ENCODE results near the gene SMPD2.

SMPD2 gene

GRCh38 chr6:109478841-109479624, 38.5 kb downstream of the SMPD2 start:
- H3K27me3 ChIP-seq (ENCODE audit: insufficient read depth, low read length, poor library complexity), result no peaks in the 10 kb centered on the region
- no peak overlapping the region for H2BK5ac ChIP-seq (ENCODE audit: low read length)
- no peak overlapping the region for H4K5ac ChIP-seq (ENCODE audit: low read length)
- H3K27ac ChIP-seq (ENCODE audit: low read depth, low read length), result no peak overlapping the region
- no peak overlapping the region for H2AK5ac ChIP-seq (ENCODE audit: low read length)
- no peak overlapping the region for H2BK15ac ChIP-seq (replicated peaks; ENCODE audit: low read depth)
- H3K4me1 ChIP-seq (ENCODE audit: control insufficient read depth, low read depth, low read length), result peaks cover 12% of the 10 kb centered on the region
- H3K9ac ChIP-seq (ENCODE audit: low read length), result no peak overlapping the region
- peaks cover 5% of the 10 kb centered on the region for H3K36me3 ChIP-seq (ENCODE audit: control insufficient read depth, insufficient read depth, low read length)
- no peak overlapping the region for H2BK120ac ChIP-seq (ENCODE audit: low read depth, low read length)
- DNase-seq, result no peak
- no CpG with 5 or more reads among the region's 5 CpGs for WGBS (ENCODE audit: extremely low coverage, insufficient coverage, low lambda C conversion rate)
- no peak overlapping the region for H3K4ac ChIP-seq (ENCODE audit: low read depth, low read length)
- peak overlapping the region; percentile 42 for H3K56ac ChIP-seq (ENCODE audit: low read length)
- peaks cover 49% of the 10 kb centered on the region for H3K79me2 ChIP-seq (ENCODE audit: control insufficient read depth, insufficient read depth, low read length)
- no peak overlapping the region for H3K23ac ChIP-seq (ENCODE audit: low read length)
- no peak overlapping the region for H3K4me3 ChIP-seq (ENCODE audit: low read length)
- peaks cover 30% of the 10 kb centered on the region for H3K79me1 ChIP-seq (ENCODE audit: low read length)
- H3K4me2 ChIP-seq (ENCODE audit: low read length), result peak overlapping the region; percentile 22
- H4K8ac ChIP-seq (ENCODE audit: low read depth, low read length), result no peak overlapping the region
- H3K18ac ChIP-seq (ENCODE audit: low read length), result no peak overlapping the region

DNA sequence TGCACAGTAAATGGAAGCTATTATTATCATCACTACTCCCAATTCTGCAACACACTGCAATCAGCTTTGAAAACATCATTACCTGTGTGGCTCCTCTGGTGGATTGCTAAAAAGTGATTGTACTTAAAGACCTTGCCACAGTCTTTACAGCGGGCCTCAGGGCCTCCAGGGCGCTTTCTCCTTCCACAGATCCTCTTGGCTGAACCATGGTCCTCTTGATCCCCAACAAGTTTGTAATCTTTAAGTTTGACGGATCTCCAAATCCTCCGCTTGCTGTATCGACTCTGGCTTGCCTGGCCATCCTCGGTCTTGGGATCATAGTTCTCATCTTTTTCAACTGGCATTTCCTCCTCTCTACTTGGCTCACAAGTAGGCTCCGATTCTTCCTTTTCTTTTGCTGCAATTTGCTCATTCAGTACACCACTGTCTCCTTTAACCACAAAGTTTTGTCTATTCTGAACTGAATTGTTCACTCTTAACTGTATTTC, 40.5 kb downstream of the SMPD2 start:
- no peak for DNase-seq
- Histone ChIP-seq H3K4me3 (ENCODE audit: low read length) (no peak overlapping the region), H3K4me1 (ENCODE audit: control insufficient read depth, low read depth, low read length) (peaks cover 12% of the 10 kb centered on the region), H2AK5ac (ENCODE audit: low read length) (no peak overlapping the region), H3K27me3 (ENCODE audit: insufficient read depth, low read length, poor library complexity) (no peaks in the 10 kb centered on the region), H2BK5ac (ENCODE audit: low read length) (no peak overlapping the region), H3K18ac (ENCODE audit: low read length) (no peak overlapping the region), H2BK120ac (ENCODE audit: low read depth, low read length) (no peak overlapping the region), H3K36me3 (ENCODE audit: control insufficient read depth, insufficient read depth, low read length) (no peaks in the 10 kb centered on the region), H4K5ac (ENCODE audit: low read length) (no peak overlapping the region), H2BK15ac (replicated peaks; ENCODE audit: low read depth) (no peak overlapping the region), H3K4me2 (ENCODE audit: low read length) (peak overlapping the region; percentile 7), H3K79me2 (ENCODE audit: control insufficient read depth, insufficient read depth, low read length) (peaks cover 49% of the 10 kb centered on the region), H4K8ac (ENCODE audit: low read depth, low read length) (no peak overlapping the region), H3K27ac (ENCODE audit: low read depth, low read length) (no peak overlapping the region), H3K79me1 (ENCODE audit: low read length) (peaks cover 26% of the 10 kb centered on the region), H3K4ac (ENCODE audit: low read depth, low read length) (no peak overlapping the region), H3K56ac (ENCODE audit: low read length) (no peak overlapping the region), H3K23ac (ENCODE audit: low read length) (no peak overlapping the region), H3K9ac (ENCODE audit: low read length) (peak overlapping the region; percentile 3)
- no CpG with 5 or more reads among the region's 7 CpGs for WGBS (ENCODE audit: extremely low coverage, insufficient coverage, low lambda C conversion rate)

DNA sequence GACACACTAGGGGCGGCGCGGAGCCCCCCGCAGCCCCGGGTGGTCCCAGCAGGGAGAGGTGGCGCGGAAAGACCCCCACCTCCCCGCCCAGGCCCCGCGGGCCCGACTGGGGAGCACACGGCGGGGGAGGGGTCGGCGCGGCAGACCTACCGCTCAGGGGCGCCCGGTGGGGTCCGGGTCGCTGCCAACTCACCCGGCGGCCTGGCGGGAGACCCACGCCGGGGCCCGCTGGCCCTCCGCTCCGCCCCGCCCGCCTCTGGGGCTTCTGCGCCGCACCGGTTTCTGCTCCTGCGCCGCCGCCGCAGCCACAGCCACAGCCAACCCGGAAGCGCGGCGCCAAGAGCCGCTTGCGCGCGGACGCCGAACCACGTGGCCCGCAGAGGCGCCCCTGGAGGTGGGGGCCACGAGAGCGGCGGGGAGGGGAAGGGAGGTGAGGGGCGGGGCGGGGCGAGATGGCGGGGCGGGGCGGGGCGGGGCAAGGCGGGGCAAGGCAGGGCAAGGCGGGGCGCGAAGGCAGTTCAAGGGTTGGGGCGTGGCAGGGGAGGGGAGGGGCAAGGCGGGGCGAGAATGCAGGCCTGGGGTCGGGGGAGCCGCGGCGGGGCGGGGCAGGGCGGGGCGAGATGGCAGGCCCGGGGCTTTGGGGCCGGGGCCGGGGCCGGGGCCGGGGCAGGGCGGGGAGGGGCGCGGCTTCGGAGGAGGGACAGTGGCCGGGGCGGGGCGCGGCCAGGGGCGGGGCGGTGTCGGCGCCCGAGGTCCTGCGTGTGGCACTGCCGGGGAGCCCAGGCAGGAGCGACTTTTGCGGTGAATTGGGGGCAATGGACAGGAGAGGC, 42.6 kb downstream of the SMPD2 start, which contains the start of gene ZBTB24:
Gene ZBTB24 (minus strand): TSS at position 315 of the 830 bp plus-strand sequence. CDS start 1,193 bp downstream, outside the sequence.
- peak within 1 kb of the TSS; percentile 93 for H3K9ac ChIP-seq (ENCODE audit: low read length)
- H4K5ac ChIP-seq (ENCODE audit: low read length), result no peak within 1 kb of the TSS
- peak within 1 kb of the TSS; percentile 66 for H3K23ac ChIP-seq (ENCODE audit: low read length)
- no peaks in the 10 kb centered on the region for H3K27me3 ChIP-seq (ENCODE audit: insufficient read depth, low read length, poor library complexity)
- H3K79me1 ChIP-seq (ENCODE audit: low read length), result peaks cover 17% of the 10 kb centered on the region
- no peak within 1 kb of the TSS for H2BK15ac ChIP-seq (replicated peaks; ENCODE audit: low read depth)
- peak within 1 kb of the TSS; percentile 95 for H3K56ac ChIP-seq (ENCODE audit: low read length)
- H3K4ac ChIP-seq (ENCODE audit: low read depth, low read length), result peak within 1 kb of the TSS; percentile 98
- no peak within 1 kb of the TSS for H2AK5ac ChIP-seq (ENCODE audit: low read length)
- no CpG with 5 or more reads among the region's 97 CpGs for WGBS (ENCODE audit: extremely low coverage, insufficient coverage, low lambda C conversion rate)
- H3K18ac ChIP-seq (ENCODE audit: low read length), result peak within 1 kb of the TSS; percentile 99
- H2BK120ac ChIP-seq (ENCODE audit: low read depth, low read length), result peak within 1 kb of the TSS; percentile 68
- no peak within 1 kb of the TSS for H2BK5ac ChIP-seq (ENCODE audit: low read length)
- H3K4me2 ChIP-seq (ENCODE audit: low read length), result peak within 1 kb of the TSS; percentile 98
- peak; percentile 93 for DNase-seq
- H4K8ac ChIP-seq (ENCODE audit: low read depth, low read length), result peak within 1 kb of the TSS; percentile 70
- peak within 1 kb of the TSS; percentile 97 for H3K4me3 ChIP-seq (ENCODE audit: low read length)
- H3K36me3 ChIP-seq (ENCODE audit: control insufficient read depth, insufficient read depth, low read length), result no peaks in the 10 kb centered on the region
- peaks cover 10% of the 10 kb centered on the region for H3K4me1 ChIP-seq (ENCODE audit: control insufficient read depth, low read depth, low read length)
- H3K27ac ChIP-seq (ENCODE audit: low read depth, low read length), result no peak within 1 kb of the TSS
- peaks cover 35% of the 10 kb centered on the region for H3K79me2 ChIP-seq (ENCODE audit: control insufficient read depth, insufficient read depth, low read length)

GRCh38 chr6:109483735-109484057, 43.2 kb downstream of the SMPD2 start:
- H3K18ac ChIP-seq (ENCODE audit: low read length), result no peak overlapping the region
- H3K56ac ChIP-seq (ENCODE audit: low read length), result peak overlapping the region; percentile 36
- no peak overlapping the region for H2BK120ac ChIP-seq (ENCODE audit: low read depth, low read length)
- no peak overlapping the region for H2BK15ac ChIP-seq (replicated peaks; ENCODE audit: low read depth)
- no peak overlapping the region for H2BK5ac ChIP-seq (ENCODE audit: low read length)
- peaks cover 17% of the 10 kb centered on the region for H3K79me1 ChIP-seq (ENCODE audit: low read length)
- no peak overlapping the region for H3K23ac ChIP-seq (ENCODE audit: low read length)
- H3K27ac ChIP-seq (ENCODE audit: low read depth, low read length), result no peak overlapping the region
- H3K4me1 ChIP-seq (ENCODE audit: control insufficient read depth, low read depth, low read length), result peaks cover 10% of the 10 kb centered on the region
- H4K8ac ChIP-seq (ENCODE audit: low read depth, low read length), result no peak overlapping the region
- H3K4me3 ChIP-seq (ENCODE audit: low read length), result peak overlapping the region; percentile 5
- no peak overlapping the region for H3K4ac ChIP-seq (ENCODE audit: low read depth, low read length)
- peak overlapping the region; percentile 16 for H3K9ac ChIP-seq (ENCODE audit: low read length)
- H4K5ac ChIP-seq (ENCODE audit: low read length), result no peak overlapping the region
- H3K27me3 ChIP-seq (ENCODE audit: insufficient read depth, low read length, poor library complexity), result no peaks in the 10 kb centered on the region
- no peak overlapping the region for H2AK5ac ChIP-seq (ENCODE audit: low read length)
- DNase-seq, result no peak
- H3K36me3 ChIP-seq (ENCODE audit: control insufficient read depth, insufficient read depth, low read length), result no peaks in the 10 kb centered on the region
- WGBS (ENCODE audit: extremely low coverage, insufficient coverage, low lambda C conversion rate), result no CpG with 5 or more reads among the region's 6 CpGs
- peak overlapping the region; percentile 25 for H3K4me2 ChIP-seq (ENCODE audit: low read length)
- peaks cover 30% of the 10 kb centered on the region for H3K79me2 ChIP-seq (ENCODE audit: control insufficient read depth, insufficient read depth, low read length)

GRCh38 chr6:109484122-109484521, 43.6 kb downstream of the SMPD2 start:
- Histone ChIP-seq H4K5ac (ENCODE audit: low read length) (no peak overlapping the region), H2AK5ac (ENCODE audit: low read length) (no peak overlapping the region), H3K36me3 (ENCODE audit: control insufficient read depth, insufficient read depth, low read length) (no peaks in the 10 kb centered on the region), H3K27ac (ENCODE audit: low read depth, low read length) (no peak overlapping the region), H3K56ac (ENCODE audit: low read length) (no peak overlapping the region), H3K9ac (ENCODE audit: low read length) (no peak overlapping the region), H2BK5ac (ENCODE audit: low read length) (no peak overlapping the region), H3K4me3 (ENCODE audit: low read length) (no peak overlapping the region), H2BK120ac (ENCODE audit: low read depth, low read length) (no peak overlapping the region), H3K4me2 (ENCODE audit: low read length) (no peak overlapping the region), H3K79me2 (ENCODE audit: control insufficient read depth, insufficient read depth, low read length) (peaks cover 28% of the 10 kb centered on the region), H3K4ac (ENCODE audit: low read depth, low read length) (no peak overlapping the region), H3K23ac (ENCODE audit: low read length) (no peak overlapping the region), H3K27me3 (ENCODE audit: insufficient read depth, low read length, poor library complexity) (no peaks in the 10 kb centered on the region), H3K79me1 (ENCODE audit: low read length) (peaks cover 16% of the 10 kb centered on the region), H3K4me1 (ENCODE audit: control insufficient read depth, low read depth, low read length) (peaks cover 10% of the 10 kb centered on the region), H4K8ac (ENCODE audit: low read depth, low read length) (no peak overlapping the region), H2BK15ac (replicated peaks; ENCODE audit: low read depth) (no peak overlapping the region), H3K18ac (ENCODE audit: low read length) (no peak overlapping the region)
- DNase-seq, result no peak
- no CpG with 5 or more reads among the region's 3 CpGs for WGBS (ENCODE audit: extremely low coverage, insufficient coverage, low lambda C conversion rate)
